NB4 (cell line): ENCODE data around the gene MYO9B.

Experiments
- DNase-seq: peaks from one replicate; pipeline ENCODE4 v3.0.0; 2010; ENCODE audit warnings: low read depth
- H3K4me3 ChIP-seq: one replicate; pipeline ENCODE4 v1.5.1; 2011; ENCODE audit warnings: mild to moderate bottlenecking, low read depth, low read length, moderate library complexity
- CTCF ChIP-seq: IDR thresholded peaks from one replicate; pipeline ENCODE4 v1.5.1; 2012; ENCODE audit warnings: low read depth, low read length
- MAX ChIP-seq: IDR thresholded peaks from 2 replicates; pipeline ENCODE4 v1.6.1; 2011; ENCODE audit warnings: low read depth, low read length
- MYC ChIP-seq: IDR thresholded peaks from 2 replicates; pipeline ENCODE4 v1.6.1; 2011; ENCODE audit warnings: low read depth, low read length
- POLR2A ChIP-seq: IDR thresholded peaks from 2 replicates; pipeline ENCODE4 v1.6.1; 2011; ENCODE audit warnings: mild to moderate bottlenecking; ENCODE audit not compliant: insufficient read length; ENCODE audit errors: extremely low read depth

The MYO9B gene

DNA sequence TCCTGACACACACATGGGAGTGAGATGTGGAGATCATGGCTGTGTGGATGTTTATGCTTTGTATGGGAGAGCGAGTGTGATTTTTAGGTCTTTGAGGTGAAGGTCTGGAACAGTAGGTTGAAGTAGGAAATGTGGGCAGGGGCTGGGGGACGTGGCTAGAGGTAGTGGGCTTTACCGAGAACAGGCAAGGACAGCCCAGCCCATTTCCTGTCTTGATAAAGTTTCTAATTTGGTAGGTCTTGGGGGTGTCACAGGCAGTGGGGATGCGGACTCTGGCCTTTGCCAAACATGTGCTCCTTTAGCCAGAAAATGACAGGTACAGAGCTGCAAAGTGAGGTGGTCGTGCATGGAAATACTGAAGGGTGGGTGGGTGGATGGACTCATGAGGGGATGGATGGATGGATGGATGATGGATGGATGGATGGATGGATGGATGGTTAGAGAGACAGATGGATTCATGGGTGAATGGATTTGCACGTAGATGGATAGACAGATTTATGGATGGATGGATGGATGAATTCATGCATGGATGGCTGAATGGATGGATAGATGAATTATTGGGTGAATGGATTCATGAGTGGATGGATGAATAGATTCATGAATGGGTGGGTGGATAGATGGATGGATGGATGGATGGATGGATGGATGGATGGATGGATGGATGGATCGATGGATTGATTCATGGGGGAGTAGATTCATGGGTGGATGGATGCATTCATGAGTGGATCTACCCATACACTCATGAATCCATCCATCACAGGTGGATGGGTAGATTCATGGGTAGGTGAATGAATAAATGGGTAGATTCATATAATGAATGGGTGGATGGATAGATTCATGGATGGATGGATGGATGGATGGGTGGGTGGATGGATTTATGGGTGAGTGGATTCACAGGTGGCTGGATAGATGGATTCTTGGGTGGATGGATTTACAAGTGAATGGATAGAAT is 70.2 kb downstream of the MYO9B start:
- H3K4me3 ChIP-seq = no peak overlapping the region
- TF ChIP-seq POLR2A (no peak), MAX (no peak), CTCF (no peak), MYC (no peak)
- no peak for DNase-seq

- no peak for DNase-seq
- H3K4me3 ChIP-seq = no peak overlapping the region
- no peak for TF ChIP-seq CTCF
- no peak for TF ChIP-seq POLR2A
- TF ChIP-seq MYC = no peak
- TF ChIP-seq MAX = no peak
These were observed 72.6 kb downstream of the MYO9B start for GRCh38 chr19:17148130-17148529.

GRCh38 chr19:17149393-17150135 is 74.0 kb downstream of the MYO9B start:
- no peak for DNase-seq
- TF ChIP-seq POLR2A = no peak
- no peak for TF ChIP-seq MYC
- no peak for TF ChIP-seq MAX
- TF ChIP-seq CTCF = no peak
- no peak overlapping the region for H3K4me3 ChIP-seq

GRCh38 chr19:17153996-17154395 is 78.4 kb downstream of the MYO9B start:
- no peak for DNase-seq
- TF ChIP-seq MYC (no peak), POLR2A (no peak), CTCF (no peak), MAX (no peak)
- no peak overlapping the region for H3K4me3 ChIP-seq

DNA sequence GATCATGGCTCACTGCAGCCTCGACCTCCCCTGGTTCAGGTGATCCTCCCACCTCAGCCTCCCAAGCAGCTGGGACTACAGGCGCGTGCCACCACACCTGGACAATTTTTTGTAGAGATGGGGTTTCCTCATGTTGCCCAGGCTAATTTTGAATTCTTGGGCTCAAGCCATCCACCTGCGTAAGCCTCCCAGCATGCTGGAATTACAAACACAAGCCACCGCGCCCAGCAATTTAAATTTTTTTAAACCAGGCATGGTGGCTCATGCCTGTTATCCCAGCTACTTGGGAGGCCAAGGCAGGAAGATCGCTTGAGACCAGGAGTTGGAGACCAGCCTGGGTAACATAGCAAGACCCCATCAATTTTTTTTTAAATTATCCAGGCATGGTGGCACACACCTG is 79.7 kb downstream of the MYO9B start:
- TF ChIP-seq CTCF = no peak
- no peak for TF ChIP-seq POLR2A
- no peak for TF ChIP-seq MYC
- no peak for TF ChIP-seq MAX
- DNase-seq = no peak
- no peak overlapping the region for H3K4me3 ChIP-seq
